H9 (cell line): ENCODE data around the gene COL4A1. TPM values are rescaled to one million over a fixed set of nuclear protein-coding genes. Genes with fewer than 3 reads are reported as not detected.

Experiments used
- DNase-seq: peaks from one replicate; pipeline ENCODE4 v3.0.0-alpha.2; 2017
- H2AFZ ChIP-seq: one replicate; pipeline ENCODE4 v1.6.1; 2013; ENCODE audit warnings: mild to moderate bottlenecking, low read length, control low read depth, moderate library complexity
- H2AK5ac ChIP-seq: 2 replicates; pipeline ENCODE4 v1.6.1; 2013; ENCODE audit warnings: low read length, control low read depth, mixed read lengths; ENCODE audit not compliant: insufficient read length
- H2BK120ac ChIP-seq: one replicate; pipeline ENCODE4 v1.6.1; 2013; ENCODE audit warnings: low read depth, mild to moderate bottlenecking, low read length, control low read depth, inconsistent platforms; ENCODE audit not compliant: poor library complexity, severe bottlenecking
- H2BK12ac ChIP-seq: 2 replicates; pipeline ENCODE4 v1.6.1; 2013; ENCODE audit warnings: low read length, control low read depth, mixed read lengths, low read depth; ENCODE audit not compliant: insufficient read length
- H2BK15ac ChIP-seq: 2 replicates; pipeline ENCODE4 v1.6.1; 2013; ENCODE audit warnings: low read depth, low read length, control low read depth
- H2BK20ac ChIP-seq: one replicate; pipeline ENCODE4 v1.6.1; 2013; ENCODE audit warnings: low read depth, mild to moderate bottlenecking, low read length, control low read depth, inconsistent platforms; ENCODE audit not compliant: poor library complexity, severe bottlenecking
- H2BK5ac ChIP-seq: 2 replicates; pipeline ENCODE4 v1.6.1; 2013; ENCODE audit warnings: low read length, control low read depth, mixed read lengths; ENCODE audit not compliant: insufficient read length
- H3K14ac ChIP-seq: 2 replicates; pipeline ENCODE4 v1.6.1; 2013; ENCODE audit warnings: low read length, control low read depth; ENCODE audit not compliant: insufficient read depth
- H3K18ac ChIP-seq: 2 replicates; pipeline ENCODE4 v1.6.1; 2013; ENCODE audit warnings: low read depth, mild to moderate bottlenecking, mixed read lengths, low read length, control low read depth; ENCODE audit not compliant: insufficient read length
- H3K23ac ChIP-seq: 2 replicates; pipeline ENCODE4 v1.6.1; 2013; ENCODE audit warnings: low read length, control low read depth, mixed read lengths, low read depth; ENCODE audit not compliant: insufficient read length
- H3K23me2 ChIP-seq: 2 replicates; pipeline ENCODE4 v1.6.1; 2013; ENCODE audit warnings: low read depth, mild to moderate bottlenecking, mixed read lengths, low read length, control low read depth; ENCODE audit not compliant: insufficient read length, poor library complexity, severe bottlenecking
- H3K27ac ChIP-seq: 2 replicates; pipeline ENCODE4 v1.5.1; 2013; ENCODE audit warnings: low read length, control low read depth, mixed read lengths, low read depth; ENCODE audit not compliant: insufficient read length
- H3K27me3 ChIP-seq: 2 replicates; pipeline ENCODE4 v1.6.1; 2013; ENCODE audit warnings: low read length, control low read depth, inconsistent platforms; ENCODE audit not compliant: insufficient read depth
- H3K4ac ChIP-seq: 2 replicates; pipeline ENCODE4 v1.6.1; 2013; ENCODE audit warnings: low read depth, mild to moderate bottlenecking, control low read depth, inconsistent platforms, low read length, moderate library complexity
- H3K4me1 ChIP-seq: 2 replicates; pipeline ENCODE4 v1.6.1; 2013; ENCODE audit warnings: low read length, control low read depth, inconsistent platforms; ENCODE audit not compliant: insufficient read depth
- H3K4me2 ChIP-seq: 2 replicates; pipeline ENCODE4 v1.6.1; 2013; ENCODE audit warnings: low read length, control low read depth, mixed read lengths; ENCODE audit not compliant: insufficient read length, insufficient read depth
- H3K56ac ChIP-seq: 2 replicates; pipeline ENCODE4 v1.6.1; 2013; ENCODE audit warnings: low read depth, mild to moderate bottlenecking, mixed read lengths, low read length, control low read depth; ENCODE audit not compliant: insufficient read length
- H3K79me1 ChIP-seq: 2 replicates; pipeline ENCODE4 v1.6.1; 2013; ENCODE audit warnings: low read depth, mild to moderate bottlenecking, moderate library complexity, low read length, control low read depth, inconsistent platforms; ENCODE audit not compliant: insufficient read depth, poor library complexity, severe bottlenecking
- H3K79me2 ChIP-seq: 2 replicates; pipeline ENCODE4 v1.6.1; 2013; ENCODE audit warnings: low read length, control low read depth, inconsistent platforms; ENCODE audit not compliant: insufficient read depth
- H3K9ac ChIP-seq: 2 replicates; pipeline ENCODE4 v1.6.1; 2013; ENCODE audit warnings: low read length, control low read depth, mixed read lengths; ENCODE audit not compliant: insufficient read length; ENCODE audit errors: extremely low read depth
- H3K9me3 ChIP-seq: one replicate; pipeline ENCODE4 v1.6.1; 2013; ENCODE audit warnings: low read depth, low read length, inconsistent platforms; ENCODE audit not compliant: control insufficient read depth
- H3T11ph ChIP-seq: one replicate; pipeline ENCODE4 v1.6.1; 2013; ENCODE audit warnings: mild to moderate bottlenecking, low read length, control low read depth, inconsistent platforms
- H4K20me1 ChIP-seq: one replicate; pipeline ENCODE4 v1.6.1; 2013; ENCODE audit not compliant: control insufficient read depth, insufficient read length, insufficient read depth
- H4K5ac ChIP-seq: 2 replicates; pipeline ENCODE4 v1.6.1; 2013; ENCODE audit warnings: low read depth, mild to moderate bottlenecking, mixed read lengths, low read length, control low read depth; ENCODE audit not compliant: insufficient read length
- H4K8ac ChIP-seq: replicated peaks from 2 replicates; pipeline ENCODE4 v1.6.1; 2013; ENCODE audit warnings: low read length, control low read depth, mixed read lengths, low read depth; ENCODE audit not compliant: insufficient read length
- H4K91ac ChIP-seq: 2 replicates; pipeline ENCODE4 v1.6.1; 2013; ENCODE audit warnings: low read depth, mild to moderate bottlenecking, moderate library complexity, mixed read lengths, low read length, control low read depth; ENCODE audit not compliant: insufficient read length
- H3K27ac Mint-ChIP-seq, 3 experiments: 2 replicates in 2 of 3; 3 replicates in 1 of 3; pipeline ENCODE4 v1.8.0; 2020 to 2021; ENCODE audit warnings: mixed read lengths in 3 of 3, mild to moderate bottlenecking in 1 of 3, moderate library complexity in 1 of 3
- H3K27me3 Mint-ChIP-seq: 2 replicates; pipeline ENCODE4 v1.8.0; 2021; ENCODE audit warnings: low read depth, mild to moderate bottlenecking, moderate library complexity, mixed read lengths
- H3K36me3 Mint-ChIP-seq, 3 experiments: 2 replicates in 2 of 3; 3 replicates in 1 of 3; pipeline ENCODE4 v1.8.0; 2020 to 2021; ENCODE audit warnings: low read depth in 3 of 3, mixed read lengths in 3 of 3; ENCODE audit not compliant: insufficient read depth in 1 of 3
- H3K4me1 Mint-ChIP-seq, 2 experiments: 2 replicates each; pipeline ENCODE4 v1.8.0; 2020; ENCODE audit warnings: mixed read lengths in 2 of 2
- H3K4me3 Mint-ChIP-seq, 2 experiments: 2 replicates in 1 of 2; 3 replicates in 1 of 2; pipeline ENCODE4 v1.8.0; 2020 to 2021; ENCODE audit warnings: mild to moderate bottlenecking in 2 of 2, mixed read lengths in 2 of 2, moderate library complexity in 1 of 2
- H3K9me3 Mint-ChIP-seq, 2 experiments: 2 replicates in 1 of 2; 3 replicates in 1 of 2; pipeline ENCODE4 v1.8.0; 2020; ENCODE audit warnings: mild to moderate bottlenecking in 2 of 2, mixed read lengths in 2 of 2, moderate library complexity in 1 of 2
- CTCF ChIP-seq: fragments of 200-600 bp; sonication (generic); conservative IDR thresholded peaks from 3 replicates; pipeline ENCODE4 v1.8.0; 2021; ENCODE audit warnings: antibody characterized with exemption, mild to moderate bottlenecking
- WGBS: extraction: QIAGEN DNeasy Blood & Tissue Kit; methylation state at CpG from one replicate; pipeline ENCODE4 v1.1.7; 2013; ENCODE audit warnings: missing lambda C conversion rate, low lambda C conversion rate, mixed read lengths; ENCODE audit not compliant: insufficient read length; ENCODE audit errors: extremely low coverage; 5-methylcytosine and 5-hydroxymethylcytosine counted together
- microRNA-seq: library from miRNA; unstranded; fragments of <30 nt; microRNA quantifications from one replicate; pipeline ENCODE4, GENCODE V29; 2020; ENCODE audit warnings: borderline microRNAs expressed
- total RNA-seq: library from RNA; stranded (reverse); gene quantifications from 2 replicates; pipeline ENCODE4 v1.2.1, GENCODE V29; 2021

Gene COL4A1
- total RNA-seq, 1 experiment from 2014 or later: 73.1 TPM

DNA sequence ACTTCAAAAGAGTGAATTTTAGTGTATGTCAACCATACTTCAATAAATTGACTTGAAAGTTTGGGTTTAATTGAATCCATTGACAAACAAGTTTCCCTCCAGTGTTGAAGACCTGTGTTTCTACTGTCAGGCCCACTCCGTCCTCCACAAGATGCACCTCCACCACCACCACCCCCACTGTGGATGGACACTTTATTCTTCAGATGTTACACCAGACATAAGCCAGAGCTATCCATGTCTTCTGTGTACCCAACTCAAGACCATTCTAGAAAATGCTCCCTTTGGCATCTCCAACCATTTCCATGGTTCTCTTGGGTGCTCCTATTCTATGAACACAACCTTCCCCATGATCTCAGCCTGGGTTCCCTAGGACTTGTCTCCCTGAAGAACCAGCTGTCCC, 207.0 kb downstream of the COL4A1 start:
- H3K27ac Mint-ChIP-seq: peak overlapping the region in 1 of 3 experiments; percentile 51; a peak in 1 of 7 replicates
- no peak overlapping the region for H3K23ac ChIP-seq

More for the DNA sequence above, 207.0 kb downstream of the COL4A1 start:
- H3K4me3 Mint-ChIP-seq: no peak overlapping the region
- Histone ChIP-seq H2BK5ac (no peak overlapping the region), H3K18ac (no peak overlapping the region), H3K79me1 (no peaks in the 10 kb centered on the region), H3K9ac (no peak overlapping the region), H3K23me2 (no peaks in the 10 kb centered on the region), H3K79me2 (no peaks in the 10 kb centered on the region), H3K4me2 (no peak overlapping the region), H3K27me3 (no peaks in the 10 kb centered on the region), H4K8ac (no peak overlapping the region), H2AFZ (no peak overlapping the region), H3K4me1 (no peaks in the 10 kb centered on the region), H4K5ac (no peak overlapping the region), H3K27ac (no peak overlapping the region), H2BK15ac (no peak overlapping the region), H2BK12ac (no peak overlapping the region), H4K91ac (no peak overlapping the region), H3T11ph (no peak overlapping the region), H4K20me1 (no peaks in the 10 kb centered on the region), H2BK120ac (no peak overlapping the region), H3K9me3 (peaks cover 9% of the 10 kb centered on the region), H3K56ac (no peak overlapping the region), H3K14ac (no peak overlapping the region), H2BK20ac (no peak overlapping the region), H2AK5ac (no peak overlapping the region), H3K4ac (no peak overlapping the region)
- H3K27me3 Mint-ChIP-seq: peaks cover 2% of the 10 kb centered on the region
- no peak for DNase-seq
- peaks cover 23% of the 10 kb centered on the region in 2 experiments for H3K9me3 Mint-ChIP-seq
- WGBS: no CpG with 5 or more reads among the region's 1 CpG
- H3K4me1 Mint-ChIP-seq: no peaks in the 10 kb centered on the region; a peak in 1 of 4 replicates
- no peak for TF ChIP-seq CTCF
- peaks cover 10 to 15% (median 11%) of the 10 kb centered on the region in 3 experiments for H3K36me3 Mint-ChIP-seq

Small RNA genes within 50 kb of the gene (microRNA-seq; reads per million reads assigned to microRNA genes)
- not detected for gene MIR8073

Other genes with a start within 250 kb of the COL4A1 start
- gene COL4A2, start 127 bp upstream of the COL4A1 start, total RNA-seq: 68.8 and 76.5 TPM in 2 replicates